HCT116 (cell line): ENCODE data around the gene PSMC3. TPM values are rescaled to one million over a fixed set of nuclear protein-coding genes. Genes with fewer than 3 reads are reported as not detected.

Source experiments
- ATAC-seq: fragments of 200-7000 bp; cut with Tn5 transposase; 2 replicates; pipeline ENCODE4 v1.9.1; 2020; ENCODE audit warnings: mild to moderate bottlenecking, moderate library complexity
- BruUV-seq: library from RNA; stranded (reverse); fragments of 400-500 nt; replicated peaks from 2 replicates; lab custom pipeline; 2021; lab: Mats Ljungman, UMichigan
- CTCF ChIA-PET: fragments of 300-600 bp; sonication (Branson Sonifier 250); formaldehyde crosslinking; loops from one replicate; lab custom pipeline; 2021; ENCODE audit warnings: antibody characterized with exemption; lab: Charles Lee
- POLR2A ChIA-PET: fragments of 300-600, 350-600 bp; sonication (Branson Sonifier 250); formaldehyde crosslinking; loops from one replicate; lab custom pipeline; 2021; ENCODE audit warnings: antibody characterized with exemption; lab: Charles Lee
- RAD21 ChIA-PET, 2 experiments: fragments of 300-600 bp; sonication (Branson Sonifier 250); formaldehyde crosslinking; loops; one replicate each; lab custom pipeline; 2023; ENCODE audit warnings: low total read pairs in 2 of 2; ENCODE audit not compliant: uncharacterized antibody in 2 of 2, unreplicated experiment in 2 of 2, low non-redundant PET in 1 of 2; lab: Charles Lee
- DNase-seq: peaks from one replicate; pipeline ENCODE4 v3.0.0-alpha.2; 2010; ENCODE audit warnings: low read depth, low spot score
- H2AFZ ChIP-seq: fragments of 200-600 bp; shearing (Covaris generic), sonication (generic); 2 replicates; pipeline ENCODE4 v1.6.1; 2017; ENCODE audit warnings: low read depth, mixed run types, mixed read lengths, antibody characterized with exemption, low read length; ENCODE audit not compliant: poor library complexity, severe bottlenecking
- H3K27ac ChIP-seq: 2 replicates; pipeline ENCODE4 v1.5.1; 2012; ENCODE audit warnings: low read depth, low read length
- H3K27me3 ChIP-seq: fragments of 200-600 bp; sonication (generic); 2 replicates; pipeline ENCODE4 v1.6.1; 2016; ENCODE audit warnings: mixed run types, low read length, mixed read lengths; ENCODE audit not compliant: insufficient read depth
- H3K36me3 ChIP-seq, 2 experiments: fragments of 200-500 bp in 1 of 2; fragments of 200-600 bp in 1 of 2; sonication (Bioruptor generic) in 1 of 2; sonication (generic) in 1 of 2; 2 replicates each; pipeline versions ENCODE4 v1.5.1 to v1.6.1; 2014 to 2016; ENCODE audit warnings: low read length in 2 of 2, inconsistent platforms in 1 of 2, mixed read lengths in 1 of 2, mixed run types in 1 of 2; ENCODE audit not compliant: insufficient read depth in 2 of 2, control insufficient read depth in 1 of 2
- H3K4me1 ChIP-seq, 2 experiments: fragments of 200-600 bp in 1 of 2; sonication (generic) in 1 of 2; 2 replicates each; pipeline versions ENCODE4 v1.5.1 to v1.6.1; 2012 to 2017; ENCODE audit warnings: low read length in 2 of 2, inconsistent platforms in 1 of 2, mild to moderate bottlenecking in 1 of 2, mixed read lengths in 1 of 2, mixed run types in 1 of 2, moderate library complexity in 1 of 2; ENCODE audit not compliant: insufficient read depth in 2 of 2, control insufficient read depth in 1 of 2
- H3K4me2 ChIP-seq: fragments of 200-600 bp; sonication (generic); 2 replicates; pipeline ENCODE4 v1.6.1; 2017; ENCODE audit warnings: mixed run types, low read length, mixed read lengths
- H3K4me3 ChIP-seq, 2 experiments: fragments of 200-600 bp in 1 of 2; sonication (generic) in 1 of 2; replicated peaks in 1 of 2; 2 replicates each; pipeline ENCODE4 v1.5.1; 2011 to 2016; ENCODE audit warnings: low read length in 2 of 2, control low read depth in 1 of 2, low read depth in 1 of 2, mild to moderate bottlenecking in 1 of 2, mixed read lengths in 1 of 2, mixed run types in 1 of 2
- H3K79me2 ChIP-seq: fragments of 200-600 bp; sonication (generic); 2 replicates; pipeline ENCODE4 v1.6.1; 2017; ENCODE audit warnings: mild to moderate bottlenecking, mixed run types, low read length, moderate library complexity, mixed read lengths; ENCODE audit not compliant: insufficient read depth
- H3K9ac ChIP-seq: fragments of 200-600 bp; sonication (generic); 2 replicates; pipeline ENCODE4 v1.6.1; 2016; ENCODE audit warnings: low read length, mixed read lengths
- H3K9me2 ChIP-seq: fragments of 200-600 bp; sonication (generic), shearing (Covaris generic); 2 replicates; pipeline ENCODE4 v1.6.1; 2017; ENCODE audit warnings: mixed run types, mild to moderate bottlenecking, moderate library complexity; ENCODE audit not compliant: insufficient read depth
- H3K9me3 ChIP-seq, 2 experiments: fragments of 200-500 bp in 1 of 2; fragments of 200-600 bp in 1 of 2; sonication (Bioruptor generic) in 1 of 2; sonication (generic) in 1 of 2; 2 replicates each; pipeline ENCODE4 v1.6.1; 2014 to 2017; ENCODE audit warnings: low read length in 2 of 2, mixed read lengths in 2 of 2, inconsistent platforms in 1 of 2, low read depth in 1 of 2, mild to moderate bottlenecking in 1 of 2, mixed run types in 1 of 2, moderate library complexity in 1 of 2; ENCODE audit not compliant: control insufficient read depth in 1 of 2, insufficient read depth in 1 of 2
- H4K20me1 ChIP-seq: fragments of 200-600 bp; sonication (generic), shearing (Covaris generic); 2 replicates; pipeline ENCODE4 v1.6.1; 2017; ENCODE audit warnings: mixed run types, mild to moderate bottlenecking, moderate library complexity; ENCODE audit not compliant: insufficient read depth
- CEBPB ChIP-seq: IDR thresholded peaks from 2 replicates; pipeline ENCODE4 v1.6.1; 2012; ENCODE audit warnings: low read depth
- EGR1 ChIP-seq: IDR thresholded peaks from 2 replicates; pipeline ENCODE4 v1.6.1; 2012; ENCODE audit warnings: low read depth
- POLR2AphosphoS5 ChIP-seq: IDR thresholded peaks from 2 replicates; pipeline ENCODE4 v1.6.1; 2011; ENCODE audit warnings: mild to moderate bottlenecking, low read depth, low read length, moderate library complexity
- RAD21 ChIP-seq: IDR thresholded peaks from 2 replicates; pipeline ENCODE4 v1.6.1; 2012; ENCODE audit warnings: low read depth, mild to moderate bottlenecking
- SIN3A ChIP-seq: IDR thresholded peaks from 2 replicates; pipeline ENCODE4 v1.6.1; 2012; ENCODE audit warnings: low read depth
- TCF7L2 ChIP-seq: IDR thresholded peaks from 2 replicates; pipeline ENCODE4 v1.7.0; 2011; ENCODE audit warnings: borderline replicate concordance, inconsistent platforms; ENCODE audit not compliant: insufficient read depth, insufficient read length; ENCODE audit errors: extremely low read depth
- YY1 ChIP-seq: IDR thresholded peaks from 2 replicates; pipeline ENCODE4 v1.6.1; 2011; ENCODE audit warnings: low read length, low read depth, moderate library complexity, mild to moderate bottlenecking; ENCODE audit not compliant: insufficient replicate concordance; ENCODE audit errors: extremely low read depth
- intact Hi-C: fragments of 100-400 bp; cut with micrococcal nuclease; formaldehyde crosslinking; loops from 2 replicates; pipeline ENCODE4 v1.10.0; 2022
- total RNA-seq: library from RNA; stranded (reverse); gene quantifications from one replicate; pipeline ENCODE4 v1.2.1, GENCODE V29; 2021; ENCODE audit not compliant: unreplicated experiment

PSMC3 gene
- total RNA-seq, 1 experiment from 2014 or later: 155 TPM

DNA sequence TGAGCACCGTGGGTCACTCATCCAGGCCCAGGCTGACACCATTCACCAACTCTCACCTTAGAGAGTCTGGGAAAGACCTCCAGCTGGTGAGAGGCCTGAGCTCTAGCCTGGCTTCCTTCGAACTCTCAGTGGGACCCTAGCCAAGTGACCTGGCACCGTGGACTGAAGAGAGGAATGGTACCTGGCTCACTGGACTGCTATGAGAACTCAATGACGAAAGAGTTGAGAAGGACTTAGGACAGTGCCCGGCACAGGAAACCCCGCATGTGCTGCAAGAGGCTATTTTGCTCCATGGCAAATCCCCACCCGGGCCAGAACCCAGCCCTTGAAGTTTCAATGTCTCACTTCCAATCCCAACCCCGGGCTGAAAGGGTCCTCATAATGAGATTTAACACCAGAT lies 23.3 kb upstream of the PSMC3 start:
- intact Hi-C loops: no loop called here
- Histone ChIP-seq H3K27me3 (no peaks in the 10 kb centered on the region), H3K4me2 (no peak overlapping the region), H3K27ac (no peak overlapping the region), H3K4me1 (peaks cover 0 to under 1% of the 10 kb centered on the region in 2 experiments; a peak in 1 of 4 replicates), H3K9me3 (no peaks in the 10 kb centered on the region), H3K79me2 (no peaks in the 10 kb centered on the region), H4K20me1 (no peaks in the 10 kb centered on the region), H3K9me2 (no peaks in the 10 kb centered on the region), H3K36me3 (no peaks in the 10 kb centered on the region), H3K4me3 (no peak overlapping the region), H2AFZ (no peak overlapping the region), H3K9ac (no peak overlapping the region)
- CTCF ChIA-PET: no interaction called here
- POLR2A ChIA-PET: no interaction called here
- BruUV-seq: no TSS peak
- ATAC-seq: no peak
- RAD21 ChIA-PET: no interaction called here
- TF ChIP-seq TCF7L2 (no peak), RAD21 (no peak), CEBPB (no peak), POLR2AphosphoS5 (no peak), SIN3A (no peak)
- no peak for DNase-seq

DNA sequence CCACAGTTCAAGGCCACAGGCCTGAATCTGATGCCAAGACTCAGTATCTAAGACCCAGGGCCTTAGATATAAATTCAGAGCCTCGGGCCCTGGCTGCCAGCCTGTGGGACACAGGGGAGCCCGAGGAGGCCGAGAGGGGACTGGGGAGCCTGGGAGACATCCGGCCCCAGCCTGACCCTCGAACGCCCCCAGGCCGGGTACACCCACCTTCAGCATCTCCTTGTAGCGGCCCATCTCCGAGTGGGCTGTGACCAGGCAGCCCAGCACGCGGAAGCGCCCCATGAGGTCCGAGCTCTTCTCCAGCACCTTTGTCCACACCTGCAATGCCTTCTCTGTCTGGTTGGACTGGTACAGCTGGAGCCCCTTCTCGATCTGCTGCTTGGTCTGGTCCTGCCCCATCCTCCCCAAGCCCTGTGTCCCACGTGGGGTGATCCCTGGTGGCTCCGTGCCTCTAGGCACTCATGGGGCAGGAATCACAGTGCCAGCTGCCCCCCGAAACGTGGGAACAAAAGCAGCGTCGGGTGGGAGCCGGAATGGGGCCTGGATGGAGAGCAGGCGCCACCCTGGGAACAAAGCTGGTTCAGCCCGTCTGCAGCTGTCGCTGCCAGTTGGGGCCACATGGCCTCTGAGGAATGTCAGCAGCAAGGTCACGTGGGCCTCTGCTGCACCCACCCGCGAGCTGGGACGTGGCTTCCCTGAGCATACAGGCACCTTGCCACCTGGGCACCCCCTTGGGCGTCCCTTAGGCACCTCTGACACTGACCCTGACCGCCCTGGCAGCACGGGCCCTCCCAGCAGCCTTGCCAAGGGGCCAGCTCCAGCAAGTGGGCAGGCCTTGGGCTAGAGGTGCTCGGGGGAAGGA lies 22.6 kb upstream of the PSMC3 start, which contains the start of gene RAPSN:
RAPSN (minus strand) TSS at position 571 of the 862 bp plus-strand sequence; CDS start at position 399, 172 bp downstream.
- Histone ChIP-seq H3K79me2 (no peaks in the 10 kb centered on the region), H4K20me1 (no peaks in the 10 kb centered on the region), H3K27ac (no peak within 1 kb of the TSS), H2AFZ (no peak within 1 kb of the TSS), H3K27me3 (no peaks in the 10 kb centered on the region), H3K4me1 (no peaks in the 10 kb centered on the region), H3K4me2 (no peak within 1 kb of the TSS), H3K9me3 (no peaks in the 10 kb centered on the region), H3K9ac (no peak within 1 kb of the TSS), H3K36me3 (no peaks in the 10 kb centered on the region), H3K4me3 (no peak within 1 kb of the TSS), H3K9me2 (no peaks in the 10 kb centered on the region)
- intact Hi-C loops: no loop called here
- RAD21 ChIA-PET: no interaction called here
- no peak for TF ChIP-seq EGR1
- TF ChIP-seq CEBPB: no peak
- no peak for TF ChIP-seq YY1
- POLR2A ChIA-PET: no interaction called here
- BruUV-seq: no TSS peak
- CTCF ChIA-PET: no interaction called here
- DNase-seq (no peak), ATAC-seq (no peak)
